K562 (cell line): ENCODE data around the gene CALCB. TPM values are rescaled to one million over a fixed set of nuclear protein-coding genes. Genes with fewer than 3 reads are reported as not detected.

Experiments used
- ATAC-seq: fragments of 200-7000 bp; cut with Tn5 transposase; 3 replicates; pipeline ENCODE4 v1.9.1; 2020; ENCODE audit warnings: moderate library complexity
- BruUV-seq: library from RNA; stranded (reverse); fragments of 400-500 nt; replicated peaks from 2 replicates; lab custom pipeline; 2021; lab: Mats Ljungman, UMichigan
- CTCF ChIA-PET: fragments of 300-600 bp; formaldehyde crosslinking; extraction: SDS; loops from one replicate; lab custom pipeline; 2021; ENCODE audit warnings: low intra/inter-chr PET ratio; lab: Yijun Ruan, JAX
- POLR2A ChIA-PET: fragments of 300-600, 350-650 bp; sonication (Branson Sonifier 250); formaldehyde crosslinking; extraction: SDS; loops from one replicate; lab custom pipeline; 2021; ENCODE audit warnings: antibody characterized with exemption, inconsistent platforms; lab: Yijun Ruan, JAX
- DNase-seq, 4 experiments: peaks; one replicate each; pipeline versions ENCODE4 v3.0.0 to v3.0.0-alpha.2; 2011 to 2018; ENCODE audit warnings: low spot score in 3 of 4, mixed read lengths in 3 of 4; ENCODE audit errors: extremely low read depth in 1 of 4
- FAIRE-seq: peaks from 2 replicates; lab custom pipeline; 2011; peaks lifted over from hg19 to GRCh38; lab: Jason Lieb, UNC
- H2AFZ ChIP-seq: 2 replicates; pipeline ENCODE4 v1.6.0; 2011; ENCODE audit warnings: low read depth, low read length, control low read depth, inconsistent platforms
- H3K27ac ChIP-seq: fragments of 200-600 bp; 3 replicates; pipeline ENCODE4 v1.8.0; 2011; ENCODE audit warnings: low read depth, mild to moderate bottlenecking, control low read depth, inconsistent platforms, low read length, moderate library complexity, mixed read lengths; ENCODE audit errors: extremely low read depth
- H3K27me3 ChIP-seq, 2 experiments: fragments of 300-600 bp in 1 of 2; 2 replicates in 1 of 2; 3 replicates in 1 of 2; pipeline versions ENCODE4 v1.6.0 to v1.8.0; 2011; ENCODE audit warnings: inconsistent platforms in 2 of 2, low read length in 2 of 2, mild to moderate bottlenecking in 1 of 2, mixed read lengths in 1 of 2, moderate library complexity in 1 of 2; ENCODE audit not compliant: control insufficient read depth in 2 of 2, insufficient read depth in 2 of 2
- H3K36me3 ChIP-seq: fragments of 300-600 bp; 3 replicates; pipeline ENCODE4 v1.8.0; 2011; ENCODE audit warnings: mild to moderate bottlenecking, low read length, inconsistent platforms; ENCODE audit not compliant: control insufficient read depth, insufficient read depth
- H3K4me1 ChIP-seq, 2 experiments: fragments of 200-600 bp in 1 of 2; replicated peaks in 1 of 2; 2 replicates in 1 of 2; 3 replicates in 1 of 2; pipeline versions ENCODE4 v1.5.1 to v1.8.0; 2011; ENCODE audit warnings: inconsistent platforms in 2 of 2, low read length in 2 of 2, mild to moderate bottlenecking in 1 of 2, mixed read lengths in 1 of 2, moderate library complexity in 1 of 2; ENCODE audit not compliant: control insufficient read depth in 2 of 2, insufficient read depth in 2 of 2
- H3K4me2 ChIP-seq: 2 replicates; pipeline ENCODE4 v1.6.1; 2011; ENCODE audit warnings: low read length, control low read depth, inconsistent platforms, mixed read lengths; ENCODE audit not compliant: insufficient read depth
- H3K4me3 ChIP-seq: fragments of 200-600 bp; sonication (generic), shearing (Covaris generic); 2 replicates; pipeline ENCODE4 v1.5.1; 2016; ENCODE audit warnings: control low read depth, inconsistent platforms
- H3K79me2 ChIP-seq: fragments of 200-600 bp; 3 replicates; pipeline ENCODE4 v1.8.0; 2011; ENCODE audit warnings: low read length, inconsistent platforms; ENCODE audit not compliant: control insufficient read depth, insufficient read depth
- H3K9ac ChIP-seq, 2 experiments: 2 replicates each; pipeline versions ENCODE4 v1.6.0 to v1.6.1; 2011; ENCODE audit warnings: low read depth in 2 of 2, low read length in 2 of 2, control low read depth in 1 of 2, inconsistent platforms in 1 of 2, mild to moderate bottlenecking in 1 of 2, mixed read lengths in 1 of 2; ENCODE audit not compliant: insufficient read depth in 1 of 2
- H3K9me1 ChIP-seq: one replicate; pipeline ENCODE4 v1.6.0; 2011; ENCODE audit warnings: inconsistent platforms, mild to moderate bottlenecking, low read length, moderate library complexity; ENCODE audit not compliant: control insufficient read depth, insufficient read depth
- H3K9me3 ChIP-seq: replicated peaks from 2 replicates; pipeline ENCODE4 v1.5.1; 2011; ENCODE audit warnings: low read depth, low read length, inconsistent platforms; ENCODE audit not compliant: control insufficient read depth, insufficient read depth
- H4K20me1 ChIP-seq: replicated peaks from 2 replicates; pipeline ENCODE4 v1.6.1; 2011; ENCODE audit warnings: low read length, inconsistent platforms, mixed read lengths; ENCODE audit not compliant: control insufficient read depth, insufficient read depth
- BDP1 ChIP-seq: IDR thresholded peaks from 3 replicates; pipeline ENCODE4 v1.6.1; 2011; ENCODE audit not compliant: insufficient read length, insufficient read depth
- HNRNPK ChIP-seq: fragments of 200-400 bp; formaldehyde crosslinking; IDR thresholded peaks from one replicate; pipeline ENCODE4 v1.6.1; 2018; ENCODE audit warnings: mild to moderate bottlenecking, low read depth, low read length; ENCODE audit not compliant: poor library complexity, severe bottlenecking
- MYBL2 ChIP-seq, 2 experiments: fragments of 450-650 bp in 1 of 2; sonication (generic) in 1 of 2; formaldehyde crosslinking in 1 of 2; IDR thresholded peaks; 2 replicates each; pipeline versions ENCODE4 v1.6.1 to v1.8.1; 2017 to 2022; ENCODE audit warnings: borderline replicate concordance in 1 of 2, inconsistent platforms in 1 of 2, low read depth in 1 of 2, mild to moderate bottlenecking in 1 of 2, missing genetic modification reagents in 1 of 2, moderate library complexity in 1 of 2
- RAD51 ChIP-seq: fragments of 450-650 bp; IDR thresholded peaks from 2 replicates; pipeline ENCODE4 v1.7.1; 2016; ENCODE audit warnings: low read depth, mild to moderate bottlenecking, borderline replicate concordance
- RBM22 ChIP-seq: fragments of 200-400 bp; formaldehyde crosslinking; IDR thresholded peaks from 2 replicates; pipeline ENCODE4 v1.6.1; 2018; ENCODE audit warnings: low read length, low read depth; ENCODE audit not compliant: poor library complexity, severe bottlenecking
- RBM25 ChIP-seq: fragments of 200-400 bp; formaldehyde crosslinking; IDR thresholded peaks from 2 replicates; pipeline ENCODE4 v1.6.1; 2018; ENCODE audit warnings: low read length, low read depth, moderate library complexity; ENCODE audit not compliant: severe bottlenecking
- SNIP1 ChIP-seq: fragments of 450-650 bp; IDR thresholded peaks from 2 replicates; pipeline ENCODE4 v1.7.1; 2017; ENCODE audit warnings: low read depth, mild to moderate bottlenecking
- ZNF717 ChIP-seq: fragments of 250-450 bp; sonication (Bioruptor Pico); IDR thresholded peaks from 2 replicates; pipeline ENCODE4 v1.5.0; 2021
- ZNF77 ChIP-seq: fragments of 250-450 bp; sonication (Bioruptor Pico); IDR thresholded peaks from 2 replicates; pipeline ENCODE4 v1.5.0; 2020
- WGBS: fragments of 100-300 bp; shearing (Covaris generic); methylation state at CpG from one replicate; pipeline ENCODE4 v1.1.6; 2016; ENCODE audit warnings: low coverage, mixed read lengths; ENCODE audit not compliant: insufficient coverage; ENCODE audit errors: missing lambda C conversion rate; 5-methylcytosine and 5-hydroxymethylcytosine counted together
- in situ Hi-C: fragments of 300-500 bp; cut with MboI; formaldehyde crosslinking; loops from 4 replicates; pipeline ENCODE4 v1.15.0; 2018; ENCODE audit warnings: inconsistent platforms, mixed read lengths
- intact Hi-C: fragments of 100-400 bp; cut with micrococcal nuclease; formaldehyde crosslinking; loops from 2 replicates; pipeline ENCODE4 v1.14.2; 2022
- polyA plus RNA-seq, 8 experiments: library from polyadenylated mRNA; depleted of rRNA in 4 of 8; stranded (reverse) in 5 of 8; unstranded in 3 of 8; fragments of >200 nt; fragmentation: Nextera tagmentation in 2 of 8; fragmentation: Illumina TruSeq in 1 of 8; extraction: Ambion mirVana in 2 of 8; extraction: Trizol in 1 of 8; gene quantifications; 2 replicates each; pipeline versions ENCODE4 v1.2.1 to v1.2.3, GENCODE V29; 2011 to 2014; ENCODE audit warnings: inconsistent platforms in 1 of 8, missing spikeins in 1 of 8
- total RNA-seq, 7 experiments: library from RNA; depleted of rRNA in 6 of 7; stranded (reverse); fragments of >200 nt in 6 of 7; fragmentation: Illumina TruSeq in 2 of 7; extraction: Trizol in 2 of 7; gene quantifications; 2 replicates each; pipeline versions ENCODE4 v1.2.1 to v1.2.3, GENCODE V29; 2011 to 2021; ENCODE audit warnings: low replicate concordance in 1 of 7
- TF ChIP-seq, protein P1 (sequence below): sonication (generic); formaldehyde crosslinking; IDR thresholded peaks from 2 replicates; pipeline ENCODE4 v1.8.0; 2022; ENCODE audit warnings: mild to moderate bottlenecking, missing genetic modification reagents, borderline replicate concordance
- TF ChIP-seq, protein P2 (sequence below): fragments of 450-650 bp; IDR thresholded peaks from 2 replicates; pipeline ENCODE4 v1.6.1; 2018; ENCODE audit warnings: mild to moderate bottlenecking, low read depth; ENCODE audit not compliant: partially characterized antibody
- TF ChIP-seq, protein P3 (sequence below): fragments of 250-450 bp; sonication (Bioruptor Pico); IDR thresholded peaks from 2 replicates; pipeline ENCODE4 v1.8.0; 2022; ENCODE audit warnings: moderate library complexity, mild to moderate bottlenecking, inconsistent platforms
- TF ChIP-seq, protein P4 (sequence below): IDR thresholded peaks from 2 replicates; pipeline ENCODE4 v1.6.1; 2014; ENCODE audit warnings: antibody characterized with exemption

The CALCB gene
- total and polyA plus RNA-seq, 9 of the 15 experiments (the other 6 are each of a cell fraction or from before 2014, with no cell fraction given) = not detected

DNA sequence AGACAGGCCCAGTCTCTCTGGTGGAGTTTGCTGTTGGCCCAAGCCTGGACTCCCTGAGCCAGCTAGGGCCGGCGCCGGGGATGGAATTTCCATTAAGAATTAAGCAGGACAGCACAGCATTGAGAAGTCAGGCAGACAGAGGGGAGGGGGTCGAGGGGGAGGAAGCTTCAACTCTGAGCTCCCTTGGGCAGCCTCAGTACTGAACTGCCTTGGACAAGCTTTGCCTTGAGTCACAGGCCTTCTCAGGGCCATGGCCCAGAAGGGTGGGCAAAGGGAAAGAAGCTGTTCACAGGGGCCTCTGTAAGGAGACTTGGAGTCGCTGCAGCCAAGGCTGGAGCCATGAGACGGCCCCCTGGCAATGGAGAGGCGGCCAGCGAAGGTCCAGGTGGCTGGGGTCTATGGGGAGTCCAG is 38.7 kb downstream of the CALCB start (continued):
- TF ChIP-seq, protein P1, sequence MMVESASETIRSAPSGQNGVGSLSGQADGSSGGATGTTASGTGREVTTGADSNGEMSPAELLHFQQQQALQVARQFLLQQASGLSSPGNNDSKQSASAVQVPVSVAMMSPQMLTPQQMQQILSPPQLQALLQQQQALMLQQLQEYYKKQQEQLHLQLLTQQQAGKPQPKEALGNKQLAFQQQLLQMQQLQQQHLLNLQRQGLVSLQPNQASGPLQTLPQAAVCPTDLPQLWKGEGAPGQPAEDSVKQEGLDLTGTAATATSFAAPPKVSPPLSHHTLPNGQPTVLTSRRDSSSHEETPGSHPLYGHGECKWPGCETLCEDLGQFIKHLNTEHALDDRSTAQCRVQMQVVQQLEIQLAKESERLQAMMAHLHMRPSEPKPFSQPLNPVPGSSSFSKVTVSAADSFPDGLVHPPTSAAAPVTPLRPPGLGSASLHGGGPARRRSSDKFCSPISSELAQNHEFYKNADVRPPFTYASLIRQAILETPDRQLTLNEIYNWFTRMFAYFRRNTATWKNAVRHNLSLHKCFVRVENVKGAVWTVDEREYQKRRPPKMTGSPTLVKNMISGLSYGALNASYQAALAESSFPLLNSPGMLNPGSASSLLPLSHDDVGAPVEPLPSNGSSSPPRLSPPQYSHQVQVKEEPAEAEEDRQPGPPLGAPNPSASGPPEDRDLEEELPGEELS (CRISPR knock-in tag) = no peak
- no peak for TF ChIP-seq RBM25
- TF ChIP-seq, all 486 proteins: peak for 0

DNA sequence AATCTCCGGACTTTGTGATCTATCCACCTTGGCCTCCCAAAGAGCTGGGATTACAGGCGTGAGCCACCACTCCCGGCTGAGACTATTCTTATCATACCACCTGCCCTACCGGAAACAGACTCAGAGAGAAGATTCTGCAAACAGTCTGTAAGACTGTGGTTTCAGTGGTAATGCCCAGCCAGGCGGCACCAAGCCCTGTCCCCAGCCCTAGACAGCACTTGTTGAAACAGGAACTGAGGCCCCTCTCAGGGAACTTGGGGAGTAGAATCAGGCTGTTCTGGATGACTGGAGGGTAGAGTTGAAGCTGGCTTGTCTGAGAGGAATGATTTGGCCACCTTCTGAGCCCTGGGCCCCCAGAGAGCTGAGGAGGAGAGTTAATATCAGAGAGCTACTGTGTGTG is 40.0 kb downstream of the CALCB start:
- POLR2A ChIA-PET = interaction anchor here (0.5 to 2.0 kb wide), 2 partner anchors 12 to 88 kb away, joined by 3 to 6 read pairs; no protein-coding TSS in a partner anchor
- no peaks in the 10 kb centered on the region for H3K4me1 ChIP-seq
- TF ChIP-seq, protein P2, sequence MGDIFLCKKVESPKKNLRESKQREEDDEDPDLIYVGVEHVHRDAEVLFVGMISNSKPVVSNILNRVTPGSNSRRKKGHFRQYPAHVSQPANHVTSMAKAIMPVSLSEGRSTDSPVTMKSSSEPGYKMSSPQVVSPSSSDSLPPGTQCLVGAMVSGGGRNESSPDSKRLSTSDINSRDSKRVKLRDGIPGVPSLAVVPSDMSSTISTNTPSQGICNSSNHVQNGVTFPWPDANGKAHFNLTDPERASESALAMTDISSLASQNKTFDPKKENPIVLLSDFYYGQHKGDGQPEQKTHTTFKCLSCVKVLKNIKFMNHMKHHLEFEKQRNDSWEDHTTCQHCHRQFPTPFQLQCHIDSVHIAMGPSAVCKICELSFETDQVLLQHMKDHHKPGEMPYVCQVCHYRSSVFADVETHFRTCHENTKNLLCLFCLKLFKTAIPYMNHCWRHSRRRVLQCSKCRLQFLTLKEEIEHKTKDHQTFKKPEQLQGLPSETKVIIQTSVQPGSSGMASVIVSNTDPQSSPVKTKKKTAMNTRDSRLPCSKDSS = no peak
- TF ChIP-seq BDP1 = no peak
- no peak for TF ChIP-seq ZNF77
- TF ChIP-seq ZNF717 = no peak
- no peak for TF ChIP-seq SNIP1
- no peak for TF ChIP-seq RBM25
- no peak for TF ChIP-seq HNRNPK
- no peak for TF ChIP-seq RBM22
- TF ChIP-seq, protein P3, sequence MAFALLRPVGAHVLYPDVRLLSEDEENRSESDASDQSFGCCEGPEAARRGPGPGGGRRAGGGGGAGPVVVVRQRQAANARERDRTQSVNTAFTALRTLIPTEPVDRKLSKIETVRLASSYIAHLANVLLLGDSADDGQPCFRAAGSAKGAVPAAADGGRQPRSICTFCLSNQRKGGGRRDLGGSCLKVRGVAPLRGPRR = no peak
- TF ChIP-seq RAD51 = no peak
- TF ChIP-seq, protein P4, sequence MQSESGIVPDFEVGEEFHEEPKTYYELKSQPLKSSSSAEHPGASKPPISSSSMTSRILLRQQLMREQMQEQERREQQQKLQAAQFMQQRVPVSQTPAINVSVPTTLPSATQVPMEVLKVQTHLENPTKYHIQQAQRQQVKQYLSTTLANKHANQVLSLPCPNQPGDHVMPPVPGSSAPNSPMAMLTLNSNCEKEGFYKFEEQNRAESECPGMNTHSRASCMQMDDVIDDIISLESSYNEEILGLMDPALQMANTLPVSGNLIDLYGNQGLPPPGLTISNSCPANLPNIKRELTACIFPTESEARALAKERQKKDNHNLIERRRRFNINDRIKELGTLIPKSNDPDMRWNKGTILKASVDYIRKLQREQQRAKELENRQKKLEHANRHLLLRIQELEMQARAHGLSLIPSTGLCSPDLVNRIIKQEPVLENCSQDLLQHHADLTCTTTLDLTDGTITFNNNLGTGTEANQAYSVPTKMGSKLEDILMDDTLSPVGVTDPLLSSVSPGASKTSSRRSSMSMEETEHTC = no peak
- no peak for TF ChIP-seq MYBL2 (IDR thresholded peaks at IDR 0.05; ENCODE audit: low read depth)
- TF ChIP-seq MYBL2 (CRISPR knock-in tag; IDR thresholded peaks at IDR 0.05; ENCODE audit: borderline replicate concordance) = no peak

More for the DNA sequence above, 40.0 kb downstream of the CALCB start:
- WGBS = 0% methylated on average over 5 of the region's 5 CpGs
- Histone ChIP-seq H4K20me1 (no peaks in the 10 kb centered on the region), H3K9me1 (no peaks in the 10 kb centered on the region), H3K79me2 (no peaks in the 10 kb centered on the region), H2AFZ (no peak overlapping the region), H3K27me3 (peaks cover 3 to 18% of the 10 kb centered on the region in 2 experiments; a peak in 3 of 5 replicates), H3K36me3 (no peaks in the 10 kb centered on the region), H3K9me3 (no peaks in the 10 kb centered on the region), H3K4me3 (no peak overlapping the region), H3K4me2 (no peak overlapping the region), H3K9ac (no peak overlapping the region), H3K27ac (no peak overlapping the region)
- no peak for ATAC-seq
- FAIRE-seq = no peak
- no TSS peak for BruUV-seq
- in situ Hi-C loops (no loop called here), intact Hi-C loops (no loop called here)
- DNase-seq = no peak
- CTCF ChIA-PET = no interaction called here
